Hepatocyte (in vitro differentiated cells): ENCODE results near the gene PALD1.

ENCODE experiments used
- EZH2phosphoT487 ChIP-seq: fragments of 200-600 bp; sonication (generic); IDR thresholded peaks from one replicate; pipeline ENCODE4 v1.6.1; 2018; ENCODE audit warnings: antibody characterized with exemption, mild to moderate bottlenecking, low read depth, moderate library complexity; ENCODE audit not compliant: unreplicated experiment, severe bottlenecking
- TF ChIP-seq, protein P1 (sequence below): fragments of 200-600 bp; sonication (generic); IDR thresholded peaks from 2 replicates; pipeline ENCODE4 v1.5.1; 2016; ENCODE audit warnings: antibody characterized with exemption, mild to moderate bottlenecking; ENCODE audit not compliant: poor library complexity

DNA sequence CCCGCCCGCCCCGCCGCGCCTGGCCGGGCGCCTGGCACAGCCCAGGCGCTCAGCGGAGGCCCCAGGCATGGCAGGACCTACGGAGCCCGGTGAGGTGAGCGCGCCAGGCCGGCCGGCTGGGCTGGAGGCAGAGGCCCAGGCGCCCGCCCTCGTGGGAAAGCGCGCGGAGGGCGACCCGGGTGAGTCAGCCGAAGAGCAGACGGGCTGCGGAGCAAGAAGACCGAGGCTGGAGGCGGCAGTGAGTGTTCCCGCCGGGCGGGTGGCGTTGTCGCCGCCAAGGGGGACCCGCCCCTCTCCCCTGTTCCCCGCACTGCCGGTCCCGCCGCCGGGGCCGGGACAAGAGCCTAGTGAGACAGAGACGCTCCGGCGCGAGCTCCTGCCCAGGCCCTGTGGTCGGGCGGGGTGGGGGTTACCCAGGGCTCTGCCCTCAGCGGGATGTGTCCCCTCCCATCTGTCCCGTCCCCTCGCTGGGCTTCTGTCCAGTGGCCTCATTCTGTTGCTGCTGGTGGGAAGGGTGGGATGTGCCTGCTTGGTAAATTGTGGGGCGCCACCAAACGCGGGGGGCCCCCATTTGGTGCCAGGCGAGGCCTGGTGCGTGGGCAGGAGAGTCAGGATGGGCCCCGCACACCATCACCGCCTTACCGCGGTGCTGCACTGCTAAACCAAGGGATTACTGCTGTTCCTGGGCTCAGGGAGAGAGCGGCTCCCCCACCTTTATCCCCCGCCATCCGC, 20.1 kb upstream of the PALD1 start:
- TF ChIP-seq, protein P1, sequence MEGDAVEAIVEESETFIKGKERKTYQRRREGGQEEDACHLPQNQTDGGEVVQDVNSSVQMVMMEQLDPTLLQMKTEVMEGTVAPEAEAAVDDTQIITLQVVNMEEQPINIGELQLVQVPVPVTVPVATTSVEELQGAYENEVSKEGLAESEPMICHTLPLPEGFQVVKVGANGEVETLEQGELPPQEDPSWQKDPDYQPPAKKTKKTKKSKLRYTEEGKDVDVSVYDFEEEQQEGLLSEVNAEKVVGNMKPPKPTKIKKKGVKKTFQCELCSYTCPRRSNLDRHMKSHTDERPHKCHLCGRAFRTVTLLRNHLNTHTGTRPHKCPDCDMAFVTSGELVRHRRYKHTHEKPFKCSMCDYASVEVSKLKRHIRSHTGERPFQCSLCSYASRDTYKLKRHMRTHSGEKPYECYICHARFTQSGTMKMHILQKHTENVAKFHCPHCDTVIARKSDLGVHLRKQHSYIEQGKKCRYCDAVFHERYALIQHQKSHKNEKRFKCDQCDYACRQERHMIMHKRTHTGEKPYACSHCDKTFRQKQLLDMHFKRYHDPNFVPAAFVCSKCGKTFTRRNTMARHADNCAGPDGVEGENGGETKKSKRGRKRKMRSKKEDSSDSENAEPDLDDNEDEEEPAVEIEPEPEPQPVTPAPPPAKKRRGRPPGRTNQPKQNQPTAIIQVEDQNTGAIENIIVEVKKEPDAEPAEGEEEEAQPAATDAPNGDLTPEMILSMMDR, result no peak
- TF ChIP-seq EZH2phosphoT487, result no peak
